GM12878 (cell line): ENCODE data around the gene MAP2K2. TPM values are rescaled to one million over a fixed set of nuclear protein-coding genes. Genes with fewer than 3 reads are reported as not detected.
A peak's percentile ranks its signal among the peaks of the same experiment; 100 is the strongest.

Source experiments
- ATAC-seq: fragments of 200-7000 bp; cut with Tn5 transposase; 3 replicates; pipeline ENCODE4 v1.9.1; 2020; ENCODE audit warnings: mild to moderate bottlenecking, moderate library complexity
- BruUV-seq: library from RNA; stranded (reverse); fragments of 400-500 nt; replicated peaks from 2 replicates; lab custom pipeline; 2021; lab: Mats Ljungman, UMichigan
- CTCF ChIA-PET: fragments of 300-600 bp; sonication (Branson Sonifier 250); formaldehyde crosslinking; extraction: SDS; loops from one replicate; lab custom pipeline; 2021; ENCODE audit warnings: inconsistent platforms; lab: Yijun Ruan, JAX
- POLR2A ChIA-PET: fragments of 350-600 bp; formaldehyde crosslinking; extraction: SDS; loops from one replicate; lab custom pipeline; 2021; ENCODE audit warnings: inconsistent platforms; lab: Charles Lee
- RAD21 ChIA-PET: fragments of 300-600 bp; sonication (Branson Sonifier 250); formaldehyde crosslinking; loops from one replicate; lab custom pipeline; 2023; ENCODE audit warnings: antibody characterized with exemption; ENCODE audit not compliant: unreplicated experiment; lab: Charles Lee
- SMC1A ChIA-PET: fragments of 300-600 bp; sonication (Branson Sonifier 250); formaldehyde crosslinking; loops from one replicate; lab custom pipeline; 2023; ENCODE audit not compliant: unreplicated experiment, uncharacterized antibody; lab: Charles Lee
- DNase-seq: peaks from one replicate; pipeline ENCODE4 v3.0.0-alpha.2; 2011; ENCODE audit warnings: low read depth, low spot score
- FAIRE-seq: peaks from 3 replicates; lab custom pipeline; 2011; peaks lifted over from hg19 to GRCh38; lab: Jason Lieb, UNC
- H2AFZ ChIP-seq: 2 replicates; pipeline ENCODE4 v1.6.0; 2011; ENCODE audit warnings: low read depth, low read length, control low read depth; ENCODE audit not compliant: control insufficient read depth
- H3K27ac ChIP-seq: 2 replicates; pipeline ENCODE4 v1.5.1; 2011; ENCODE audit warnings: control low read depth; ENCODE audit not compliant: control insufficient read depth, insufficient read depth
- H3K27me3 ChIP-seq, 2 experiments: replicated peaks in 1 of 2; 2 replicates each; pipeline versions ENCODE4 v1.6.0 to v1.6.1; 2011; ENCODE audit warnings: low read length in 1 of 2; ENCODE audit not compliant: control insufficient read depth in 2 of 2, insufficient read depth in 2 of 2
- H3K36me3 ChIP-seq, 2 experiments: 2 replicates each; pipeline ENCODE4 v1.5.1; 2011; ENCODE audit warnings: low read length in 1 of 2; ENCODE audit not compliant: control insufficient read depth in 2 of 2, insufficient read depth in 2 of 2
- H3K4me1 ChIP-seq: 2 replicates; pipeline ENCODE4 v1.6.1; 2011; ENCODE audit warnings: mild to moderate bottlenecking, low read length, moderate library complexity, mixed read lengths; ENCODE audit not compliant: control insufficient read depth, insufficient read depth
- H3K4me2 ChIP-seq: 2 replicates; pipeline ENCODE4 v1.6.0; 2011; ENCODE audit warnings: control low read depth; ENCODE audit not compliant: control insufficient read depth, insufficient read depth
- H3K4me3 ChIP-seq: fragments of 200-600 bp; sonication (generic); 2 replicates; pipeline ENCODE4 v1.5.1; 2016
- H3K79me2 ChIP-seq: 2 replicates; pipeline ENCODE4 v1.6.0; 2011; ENCODE audit warnings: low read length; ENCODE audit not compliant: control insufficient read depth, insufficient read depth
- H3K9ac ChIP-seq: 2 replicates; pipeline ENCODE4 v1.8.0; 2011; ENCODE audit warnings: low read length, control low read depth, mixed read lengths; ENCODE audit not compliant: control insufficient read depth, insufficient read depth
- H3K9me3 ChIP-seq: replicated peaks from 3 replicates; pipeline ENCODE4 v1.5.1; 2011; ENCODE audit warnings: mild to moderate bottlenecking, low read length; ENCODE audit not compliant: control insufficient read depth, insufficient read depth
- H4K20me1 ChIP-seq: 2 replicates; pipeline ENCODE4 v1.6.0; 2011; ENCODE audit not compliant: control insufficient read depth, insufficient read depth
- NRF1 ChIP-seq: conservative IDR thresholded peaks from 2 replicates; pipeline ENCODE4 v1.6.1; 2011; ENCODE audit warnings: mild to moderate bottlenecking, low read depth, low read length, improper control_type of control experiment
- PML ChIP-seq: IDR thresholded peaks from 2 replicates; pipeline ENCODE4 v1.6.1; 2012; ENCODE audit warnings: low read length, inconsistent platforms
- ZNF207 ChIP-seq: fragments of 450-650 bp; IDR thresholded peaks from 2 replicates; pipeline ENCODE4 v1.6.1; 2014; ENCODE audit warnings: antibody characterized with exemption, mild to moderate bottlenecking, borderline replicate concordance
- WGBS: methylation state at CpG from one replicate; pipeline ENCODE4 v1.1.6; 2016; ENCODE audit warnings: low lambda C conversion rate; ENCODE audit not compliant: insufficient replicate concordance, insufficient coverage; ENCODE audit errors: missing lambda C conversion rate; 5-methylcytosine and 5-hydroxymethylcytosine counted together
- in situ Hi-C: fragments of 300-500 bp; cut with MboI; formaldehyde crosslinking; loops from 9 replicates; pipeline ENCODE4 v1.14.3; 2018; ENCODE audit warnings: mixed read lengths
- intact Hi-C: fragments of 100-400 bp; cut with micrococcal nuclease; formaldehyde crosslinking; loops from one replicate; pipeline ENCODE4 v1.14.2; 2022; ENCODE audit not compliant: unreplicated experiment
- polyA plus RNA-seq, 11 experiments: library from polyadenylated mRNA; depleted of rRNA in 4 of 11; unstranded in 6 of 11; stranded (reverse) in 5 of 11; fragments of >200 nt; fragmentation: Nextera tagmentation in 4 of 11; fragmentation: Illumina TruSeq in 1 of 11; extraction: Ambion mirVana in 4 of 11; extraction: Trizol in 1 of 11; gene quantifications; 1 replicate in 1 of 11; 2 replicates in 10 of 11; pipeline versions ENCODE4 v1.2.1 to v1.2.3, GENCODE V29; 2011 to 2016; ENCODE audit warnings: inconsistent platforms in 2 of 11, missing spikeins in 2 of 11, low read depth in 1 of 11
- total RNA-seq, 4 experiments: library from RNA; depleted of rRNA in 3 of 4; stranded (reverse); fragments of >200 nt in 3 of 4; fragmentation: Illumina TruSeq in 1 of 4; extraction: Trizol in 1 of 4; gene quantifications; 2 replicates each; pipeline versions ENCODE4 v1.2.1 to v1.2.3, GENCODE V29; 2013 to 2021
- TF ChIP-seq, protein P1 (sequence below): fragments of 450-650 bp; IDR thresholded peaks from 2 replicates; pipeline ENCODE4 v1.6.1; 2016; ENCODE audit warnings: mild to moderate bottlenecking
- TF ChIP-seq, protein P2 (sequence below): fragments of 450-650 bp; IDR thresholded peaks from 2 replicates; pipeline ENCODE4 v1.6.1; 2017; ENCODE audit warnings: mild to moderate bottlenecking, moderate library complexity
- TF ChIP-seq, protein P3 (sequence below): fragments of 450-650 bp; IDR thresholded peaks from 2 replicates; pipeline ENCODE4 v1.6.1; 2016; ENCODE audit warnings: mild to moderate bottlenecking
- TF ChIP-seq, protein P4 (sequence below): fragments of 150-350 bp; IDR thresholded peaks from 2 replicates; pipeline ENCODE4 v1.6.1; 2016; ENCODE audit warnings: low read depth, low read length

Gene MAP2K2
- total and polyA plus RNA-seq, 10 of the 15 experiments (the other 5 are each of a cell fraction or from before 2014, with no cell fraction given), result 1.00 to 210 (median 53.5) TPM

DNA sequence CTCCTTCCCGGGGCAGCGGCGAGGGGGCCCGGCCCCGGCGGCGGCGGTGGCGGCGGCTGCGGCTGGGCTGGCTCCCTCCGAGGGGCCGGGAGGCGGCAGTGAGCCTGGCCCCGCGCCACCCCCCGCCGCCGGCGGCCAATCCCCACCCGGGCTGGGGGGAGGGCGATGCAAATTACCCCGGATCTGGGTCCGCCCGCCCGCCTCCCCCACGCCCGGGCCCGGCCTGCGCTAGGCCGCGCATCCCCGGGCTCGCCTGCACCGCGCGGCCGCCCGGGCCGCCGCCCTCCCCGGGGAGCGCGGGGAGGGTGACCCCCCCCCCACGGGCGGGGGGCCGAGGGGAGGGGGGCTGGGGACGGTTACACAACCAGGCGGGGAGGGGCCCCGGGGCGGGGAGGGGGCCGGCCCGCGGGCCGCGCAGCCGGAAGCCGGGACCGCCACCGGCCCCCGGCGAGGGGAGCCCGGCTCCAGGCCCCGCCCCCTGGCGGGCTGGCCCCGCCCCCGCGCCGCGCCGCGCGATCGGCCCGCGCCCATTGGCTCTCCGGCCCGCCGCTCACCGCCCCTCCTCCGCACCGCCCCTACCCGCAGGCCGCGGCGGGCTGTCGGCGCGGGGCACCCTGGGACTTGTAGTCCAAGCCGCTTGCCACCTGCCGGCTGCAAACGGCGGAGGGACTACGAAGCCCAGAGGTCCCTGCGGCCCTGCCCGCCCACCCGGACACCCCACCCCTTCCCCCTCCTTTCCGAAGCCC, 58.3 kb downstream of the MAP2K2 start (continued):
- TF ChIP-seq, protein P1, sequence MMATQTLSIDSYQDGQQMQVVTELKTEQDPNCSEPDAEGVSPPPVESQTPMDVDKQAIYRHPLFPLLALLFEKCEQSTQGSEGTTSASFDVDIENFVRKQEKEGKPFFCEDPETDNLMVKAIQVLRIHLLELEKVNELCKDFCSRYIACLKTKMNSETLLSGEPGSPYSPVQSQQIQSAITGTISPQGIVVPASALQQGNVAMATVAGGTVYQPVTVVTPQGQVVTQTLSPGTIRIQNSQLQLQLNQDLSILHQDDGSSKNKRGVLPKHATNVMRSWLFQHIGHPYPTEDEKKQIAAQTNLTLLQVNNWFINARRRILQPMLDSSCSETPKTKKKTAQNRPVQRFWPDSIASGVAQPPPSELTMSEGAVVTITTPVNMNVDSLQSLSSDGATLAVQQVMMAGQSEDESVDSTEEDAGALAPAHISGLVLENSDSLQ, result peak; percentile 94

DNA sequence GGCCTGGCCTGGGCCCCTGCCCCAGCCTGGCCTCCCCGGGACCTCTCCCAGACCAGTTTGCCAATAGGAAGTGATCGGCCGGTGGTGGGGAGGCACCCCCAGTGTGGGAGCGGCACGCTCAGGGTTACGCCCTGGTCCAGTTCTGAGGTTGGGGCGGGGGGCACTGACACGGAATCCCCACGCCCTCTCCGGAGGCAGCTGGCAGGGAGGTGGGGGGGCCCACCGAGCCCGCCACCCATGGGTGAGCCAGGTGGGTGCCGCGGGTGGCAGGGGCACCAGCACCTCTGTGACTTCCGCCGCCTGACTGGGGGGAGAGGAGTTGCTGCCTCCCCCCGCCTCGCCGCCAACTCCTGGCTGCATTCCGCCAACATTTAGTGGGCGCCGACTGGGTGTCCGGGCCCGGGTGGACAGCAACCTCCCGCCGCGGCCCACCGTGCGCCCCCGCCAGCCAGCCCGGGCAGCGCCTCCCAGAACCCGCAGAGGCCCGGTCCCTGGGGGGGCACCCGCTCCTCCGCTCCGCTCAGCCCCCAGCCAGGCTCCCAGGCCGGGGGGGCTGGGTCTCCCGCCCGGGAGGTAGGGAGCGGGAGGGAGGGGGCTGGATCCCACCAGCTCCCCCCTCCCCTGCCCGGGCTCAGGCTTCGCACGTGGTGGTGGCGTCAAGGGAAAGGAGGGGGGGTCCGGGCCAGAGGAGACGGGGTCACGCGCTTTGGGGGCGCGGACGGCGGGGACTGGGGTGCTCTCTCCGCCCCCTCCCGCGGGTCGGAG, 59.2 kb downstream of the MAP2K2 start:
- Histone ChIP-seq H3K27ac (peak overlapping the region; percentile 90), H3K9ac (peak overlapping the region; percentile 93), H3K4me2 (peak overlapping the region; percentile 98), H3K27me3 (no peaks in the 10 kb centered on the region; a peak in 1 of 4 replicates), H2AFZ (no peak overlapping the region), H4K20me1 (peaks cover 14% of the 10 kb centered on the region), H3K79me2 (peaks cover 55% of the 10 kb centered on the region), H3K9me3 (no peaks in the 10 kb centered on the region), H3K4me1 (peaks cover 31% of the 10 kb centered on the region), H3K4me3 (peak overlapping the region; percentile 84), H3K36me3 (peaks cover 4 to 7% of the 10 kb centered on the region in 2 experiments; a peak in 3 of 4 replicates)
- FAIRE-seq (no peak), DNase-seq (no peak), ATAC-seq (no peak)
- intact Hi-C loops (loop anchor here (5.0 to 10.0 kb wide), 2 partner anchors 77 to 120 kb away; partner anchors contain the start of genes ANKRD24, EEF2 and SIRT6), in situ Hi-C loops (loop anchor here (5.0 kb wide), 1 partner anchor 72 kb away; no protein-coding TSS in a partner anchor)
- WGBS, result 0% methylated on average over 36 of the region's 57 CpGs
- ChIA-PET CTCF (interaction anchor here (0.7 to 1.4 kb wide), 4 partner anchors 44 to 279 kb away, joined by 3 to 4 read pairs (median 4); partner anchors contain the start of gene MPND), POLR2A (interaction anchor here (0.6 to 1.3 kb wide), 2 partner anchors 22 to 98 kb away, joined by 3 to 4 read pairs; no protein-coding TSS in a partner anchor), SMC1A (interaction anchor here (2.7 kb wide), 1 partner anchor 45 kb away, joined by 9 read pairs; no protein-coding TSS in a partner anchor), RAD21 (no interaction called here)
- BruUV-seq, result no TSS peak
- TF ChIP-seq, protein P2, sequence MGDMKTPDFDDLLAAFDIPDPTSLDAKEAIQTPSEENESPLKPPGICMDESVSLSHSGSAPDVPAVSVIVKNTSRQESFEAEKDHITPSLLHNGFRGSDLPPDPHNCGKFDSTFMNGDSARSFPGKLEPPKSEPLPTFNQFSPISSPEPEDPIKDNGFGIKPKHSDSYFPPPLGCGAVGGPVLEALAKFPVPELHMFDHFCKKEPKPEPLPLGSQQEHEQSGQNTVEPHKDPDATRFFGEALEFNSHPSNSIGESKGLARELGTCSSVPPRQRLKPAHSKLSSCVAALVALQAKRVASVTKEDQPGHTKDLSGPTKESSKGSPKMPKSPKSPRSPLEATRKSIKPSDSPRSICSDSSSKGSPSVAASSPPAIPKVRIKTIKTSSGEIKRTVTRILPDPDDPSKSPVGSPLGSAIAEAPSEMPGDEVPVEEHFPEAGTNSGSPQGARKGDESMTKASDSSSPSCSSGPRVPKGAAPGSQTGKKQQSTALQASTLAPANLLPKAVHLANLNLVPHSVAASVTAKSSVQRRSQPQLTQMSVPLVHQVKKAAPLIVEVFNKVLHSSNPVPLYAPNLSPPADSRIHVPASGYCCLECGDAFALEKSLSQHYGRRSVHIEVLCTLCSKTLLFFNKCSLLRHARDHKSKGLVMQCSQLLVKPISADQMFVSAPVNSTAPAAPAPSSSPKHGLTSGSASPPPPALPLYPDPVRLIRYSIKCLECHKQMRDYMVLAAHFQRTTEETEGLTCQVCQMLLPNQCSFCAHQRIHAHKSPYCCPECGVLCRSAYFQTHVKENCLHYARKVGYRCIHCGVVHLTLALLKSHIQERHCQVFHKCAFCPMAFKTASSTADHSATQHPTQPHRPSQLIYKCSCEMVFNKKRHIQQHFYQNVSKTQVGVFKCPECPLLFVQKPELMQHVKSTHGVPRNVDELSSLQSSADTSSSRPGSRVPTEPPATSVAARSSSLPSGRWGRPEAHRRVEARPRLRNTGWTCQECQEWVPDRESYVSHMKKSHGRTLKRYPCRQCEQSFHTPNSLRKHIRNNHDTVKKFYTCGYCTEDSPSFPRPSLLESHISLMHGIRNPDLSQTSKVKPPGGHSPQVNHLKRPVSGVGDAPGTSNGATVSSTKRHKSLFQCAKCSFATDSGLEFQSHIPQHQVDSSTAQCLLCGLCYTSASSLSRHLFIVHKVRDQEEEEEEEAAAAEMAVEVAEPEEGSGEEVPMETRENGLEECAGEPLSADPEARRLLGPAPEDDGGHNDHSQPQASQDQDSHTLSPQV, result no peak
- TF ChIP-seq, protein P3, sequence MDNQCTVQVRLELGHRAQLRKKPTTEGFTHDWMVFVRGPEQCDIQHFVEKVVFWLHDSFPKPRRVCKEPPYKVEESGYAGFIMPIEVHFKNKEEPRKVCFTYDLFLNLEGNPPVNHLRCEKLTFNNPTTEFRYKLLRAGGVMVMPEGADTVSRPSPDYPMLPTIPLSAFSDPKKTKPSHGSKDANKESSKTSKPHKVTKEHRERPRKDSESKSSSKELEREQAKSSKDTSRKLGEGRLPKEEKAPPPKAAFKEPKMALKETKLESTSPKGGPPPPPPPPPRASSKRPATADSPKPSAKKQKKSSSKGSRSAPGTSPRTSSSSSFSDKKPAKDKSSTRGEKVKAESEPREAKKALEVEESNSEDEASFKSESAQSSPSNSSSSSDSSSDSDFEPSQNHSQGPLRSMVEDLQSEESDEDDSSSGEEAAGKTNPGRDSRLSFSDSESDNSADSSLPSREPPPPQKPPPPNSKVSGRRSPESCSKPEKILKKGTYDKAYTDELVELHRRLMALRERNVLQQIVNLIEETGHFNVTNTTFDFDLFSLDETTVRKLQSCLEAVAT, result 0 out of 2 replicates have a peak, but pooled peaks have one; percentile 46
- TF ChIP-seq NRF1 (no peak), PML (no peak), ZNF207 (no peak)
- TF ChIP-seq, protein P4, sequence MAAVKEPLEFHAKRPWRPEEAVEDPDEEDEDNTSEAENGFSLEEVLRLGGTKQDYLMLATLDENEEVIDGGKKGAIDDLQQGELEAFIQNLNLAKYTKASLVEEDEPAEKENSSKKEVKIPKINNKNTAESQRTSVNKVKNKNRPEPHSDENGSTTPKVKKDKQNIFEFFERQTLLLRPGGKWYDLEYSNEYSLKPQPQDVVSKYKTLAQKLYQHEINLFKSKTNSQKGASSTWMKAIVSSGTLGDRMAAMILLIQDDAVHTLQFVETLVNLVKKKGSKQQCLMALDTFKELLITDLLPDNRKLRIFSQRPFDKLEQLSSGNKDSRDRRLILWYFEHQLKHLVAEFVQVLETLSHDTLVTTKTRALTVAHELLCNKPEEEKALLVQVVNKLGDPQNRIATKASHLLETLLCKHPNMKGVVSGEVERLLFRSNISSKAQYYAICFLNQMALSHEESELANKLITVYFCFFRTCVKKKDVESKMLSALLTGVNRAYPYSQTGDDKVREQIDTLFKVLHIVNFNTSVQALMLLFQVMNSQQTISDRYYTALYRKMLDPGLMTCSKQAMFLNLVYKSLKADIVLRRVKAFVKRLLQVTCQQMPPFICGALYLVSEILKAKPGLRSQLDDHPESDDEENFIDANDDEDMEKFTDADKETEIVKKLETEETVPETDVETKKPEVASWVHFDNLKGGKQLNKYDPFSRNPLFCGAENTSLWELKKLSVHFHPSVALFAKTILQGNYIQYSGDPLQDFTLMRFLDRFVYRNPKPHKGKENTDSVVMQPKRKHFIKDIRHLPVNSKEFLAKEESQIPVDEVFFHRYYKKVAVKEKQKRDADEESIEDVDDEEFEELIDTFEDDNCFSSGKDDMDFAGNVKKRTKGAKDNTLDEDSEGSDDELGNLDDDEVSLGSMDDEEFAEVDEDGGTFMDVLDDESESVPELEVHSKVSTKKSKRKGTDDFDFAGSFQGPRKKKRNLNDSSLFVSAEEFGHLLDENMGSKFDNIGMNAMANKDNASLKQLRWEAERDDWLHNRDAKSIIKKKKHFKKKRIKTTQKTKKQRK, result no peak
